Stimulated activated CD4-positive, alpha-beta T cell treated with anti-CD3 and anti-CD28 coated beads, Interleukin-4, amount 100 ng/mL, for 4 hours (primary cell): ENCODE data around the gene GTF3C1.

Experiments used
- DNase-seq, 2 experiments: peaks; one replicate each; pipeline ENCODE4 v3.0.0-alpha.2; 2020

The GTF3C1 gene

GRCh38 chr16:27421961-27422740 is 127.6 kb downstream of the GTF3C1 start:
- no peak for DNase-seq

DNA sequence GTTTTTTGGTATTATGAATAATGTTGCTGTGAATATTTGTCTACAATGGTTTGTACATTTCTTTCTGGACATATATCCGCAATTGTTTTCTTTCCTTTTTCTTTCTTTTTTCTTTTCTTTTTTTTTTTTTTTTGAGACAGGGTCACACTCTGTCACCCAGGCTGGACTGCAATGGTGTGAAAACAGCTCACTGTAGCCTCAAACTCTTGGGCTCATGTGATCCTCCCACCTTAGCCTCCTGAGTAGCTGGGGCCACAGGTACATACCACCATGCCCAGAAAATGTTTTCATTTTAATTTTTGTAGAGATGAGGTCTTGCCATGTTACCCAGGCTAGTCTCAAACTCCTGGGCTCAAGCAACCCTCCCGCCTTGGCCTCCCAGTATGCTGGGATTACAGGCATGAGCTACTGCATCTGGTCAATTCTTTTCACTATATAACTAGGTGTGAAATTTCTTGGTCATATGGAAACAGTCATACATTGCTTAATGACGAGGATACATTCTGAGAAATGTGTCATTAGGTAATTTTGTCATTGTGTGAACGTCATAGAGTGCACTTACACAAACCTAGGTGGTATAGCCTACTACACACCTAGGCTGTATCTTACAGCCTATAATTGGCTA is 132.6 kb downstream of the GTF3C1 start:
- DNase-seq = no peak

DNA sequence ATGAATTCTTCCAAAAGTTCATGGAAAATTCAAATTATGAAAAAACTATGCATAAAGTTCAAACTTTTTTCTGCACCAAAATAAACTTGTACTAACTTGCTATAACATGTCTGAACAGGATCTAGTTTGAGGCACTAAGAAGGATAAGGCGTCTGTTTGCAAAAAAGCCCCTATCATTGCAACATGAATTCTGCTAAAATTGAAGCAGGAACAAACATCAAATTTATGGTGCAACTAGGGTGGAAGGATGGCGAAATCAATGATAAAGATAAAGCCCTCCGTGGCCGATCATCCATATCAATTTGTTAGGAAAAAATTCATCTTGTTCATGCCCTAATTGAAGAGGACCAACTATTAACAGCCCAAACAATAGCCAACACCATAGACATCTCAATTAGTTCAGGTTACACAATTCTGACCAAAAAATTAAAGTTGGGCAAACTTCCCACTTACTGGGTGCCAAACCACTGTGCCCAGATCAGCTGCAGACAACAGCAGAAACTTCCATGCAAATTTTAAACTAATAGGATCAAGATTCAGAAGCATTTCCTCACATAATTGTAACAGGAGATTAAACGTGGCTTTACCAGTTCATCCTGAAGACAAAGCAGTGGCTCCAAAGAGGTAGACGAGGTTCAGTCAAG is 134.8 kb downstream of the GTF3C1 start:
- DNase-seq = no peak

DNA sequence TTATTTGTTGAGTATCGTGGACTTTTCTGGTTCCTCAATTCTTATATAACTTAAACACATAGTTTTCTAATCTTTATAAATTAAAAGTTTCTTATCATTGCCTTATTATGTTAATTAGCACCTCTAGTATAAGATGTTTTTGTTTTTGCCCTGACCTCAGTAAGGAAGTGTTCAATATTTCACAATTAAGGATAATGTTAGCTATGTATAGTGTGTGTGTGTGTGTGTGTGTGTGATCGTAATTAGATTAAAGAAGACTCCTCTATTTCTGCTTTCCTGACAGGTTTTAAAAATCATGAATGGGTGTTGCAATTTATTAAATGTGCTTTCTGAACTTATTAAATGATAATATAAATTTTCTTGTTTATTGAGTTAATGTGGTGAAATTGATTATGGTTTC is 135.8 kb downstream of the GTF3C1 start:
- DNase-seq = no peak

DNA sequence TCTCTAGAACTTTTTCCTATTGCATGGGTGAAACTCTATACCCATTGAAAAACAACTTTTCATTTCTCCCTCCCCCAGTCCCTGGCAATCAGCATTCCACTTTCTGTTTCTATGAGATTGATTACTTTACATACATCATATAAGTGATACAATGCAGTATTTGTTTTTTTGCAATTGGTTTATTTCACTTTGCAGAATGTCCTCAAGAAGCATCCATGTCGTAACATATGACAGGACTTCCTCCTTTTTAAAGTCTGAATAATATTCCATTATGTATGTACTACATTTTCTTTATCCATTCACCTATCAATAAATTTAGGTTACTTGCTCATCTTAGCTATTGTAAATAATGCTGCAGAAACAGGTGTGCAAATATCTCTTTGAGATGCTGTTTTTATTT is 139.0 kb downstream of the GTF3C1 start:
- DNase-seq = no peak
